AG04449 (cell line): Measurements from ENCODE around the gene FBN2.
"Not testable (repeated sequence)": the region's sequence is repeated elsewhere in the genome, so short reads cannot be mapped to it uniquely, and the experiment has no call there.

Experiments
- CTCF ChIA-PET: fragments of 350-600 bp; formaldehyde crosslinking; extraction: SDS; loops from one replicate; lab custom pipeline; 2021; ENCODE audit warnings: antibody characterized with exemption; lab: Yijun Ruan, JAX
- POLR2A ChIA-PET: fragments of 400-600, 350-600 bp; formaldehyde crosslinking; extraction: SDS; loops from one replicate; lab custom pipeline; 2020; ENCODE audit warnings: antibody characterized with exemption, inconsistent platforms; lab: Yijun Ruan, JAX
- DNase-seq: peaks from one replicate; pipeline ENCODE4 v3.0.0-alpha.2; 2010; ENCODE audit warnings: low read depth, low spot score
- H3K4me3 ChIP-seq: 2 replicates; pipeline ENCODE4 v1.5.1; 2011; ENCODE audit warnings: low read depth, mild to moderate bottlenecking, control low read depth, low read length
- TF ChIP-seq, protein P1 (sequence below): IDR thresholded peaks from one replicate; pipeline ENCODE4 v1.5.1; 2011; ENCODE audit warnings: mild to moderate bottlenecking, moderate library complexity, low read length, control low read depth, inconsistent platforms; ENCODE audit not compliant: insufficient read depth; ENCODE audit errors: missing control alignments

Gene FBN2

DNA sequence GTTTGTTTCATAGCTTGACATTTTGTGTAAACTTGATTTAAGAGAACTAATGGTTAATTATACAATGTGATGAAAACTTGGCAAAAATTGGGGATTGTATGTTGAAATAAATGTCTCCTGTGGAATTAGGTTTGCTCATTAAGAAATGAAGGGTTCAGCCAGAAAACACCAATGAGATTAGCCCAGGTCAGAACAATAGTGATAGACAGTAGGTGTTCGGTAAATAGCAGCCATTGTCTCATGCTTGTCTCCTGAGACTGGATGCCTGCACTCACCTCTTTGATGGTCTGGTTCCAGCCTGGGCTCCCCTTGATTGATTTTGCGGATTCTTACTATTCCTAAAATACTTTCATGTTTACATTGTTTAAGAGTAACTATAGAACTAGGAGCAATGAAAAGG lies 135.5 kb downstream of the FBN2 start:
- CTCF ChIA-PET = no interaction called here
- TF ChIP-seq, protein P1, sequence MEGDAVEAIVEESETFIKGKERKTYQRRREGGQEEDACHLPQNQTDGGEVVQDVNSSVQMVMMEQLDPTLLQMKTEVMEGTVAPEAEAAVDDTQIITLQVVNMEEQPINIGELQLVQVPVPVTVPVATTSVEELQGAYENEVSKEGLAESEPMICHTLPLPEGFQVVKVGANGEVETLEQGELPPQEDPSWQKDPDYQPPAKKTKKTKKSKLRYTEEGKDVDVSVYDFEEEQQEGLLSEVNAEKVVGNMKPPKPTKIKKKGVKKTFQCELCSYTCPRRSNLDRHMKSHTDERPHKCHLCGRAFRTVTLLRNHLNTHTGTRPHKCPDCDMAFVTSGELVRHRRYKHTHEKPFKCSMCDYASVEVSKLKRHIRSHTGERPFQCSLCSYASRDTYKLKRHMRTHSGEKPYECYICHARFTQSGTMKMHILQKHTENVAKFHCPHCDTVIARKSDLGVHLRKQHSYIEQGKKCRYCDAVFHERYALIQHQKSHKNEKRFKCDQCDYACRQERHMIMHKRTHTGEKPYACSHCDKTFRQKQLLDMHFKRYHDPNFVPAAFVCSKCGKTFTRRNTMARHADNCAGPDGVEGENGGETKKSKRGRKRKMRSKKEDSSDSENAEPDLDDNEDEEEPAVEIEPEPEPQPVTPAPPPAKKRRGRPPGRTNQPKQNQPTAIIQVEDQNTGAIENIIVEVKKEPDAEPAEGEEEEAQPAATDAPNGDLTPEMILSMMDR = no peak
- no peak for DNase-seq
- no peak overlapping the region for H3K4me3 ChIP-seq
- POLR2A ChIA-PET = no interaction called here

DNA sequence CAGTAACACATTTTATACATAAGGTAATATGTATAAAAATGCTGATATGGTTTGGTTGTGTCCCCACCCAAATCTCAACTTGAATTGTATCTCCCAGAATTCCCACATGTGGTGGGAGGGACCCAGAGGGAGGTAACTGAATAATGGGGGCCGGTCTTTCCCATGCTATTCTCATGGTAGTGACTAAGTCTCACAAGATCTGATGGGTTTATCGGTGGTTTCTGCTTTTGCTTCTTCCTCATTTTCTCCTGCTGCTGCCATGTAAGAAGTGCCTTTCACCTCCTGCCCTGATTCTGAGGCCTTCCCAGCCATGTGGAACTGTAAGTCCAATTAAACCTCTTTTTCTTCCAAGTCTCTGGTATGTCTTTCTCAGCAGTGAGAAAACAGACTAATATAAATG lies 137.3 kb downstream of the FBN2 start:
- CTCF ChIA-PET = interaction anchor here (1.3 kb wide), 1 partner anchor 11 kb away, joined by 4 read pairs; no protein-coding TSS in a partner anchor
- H3K4me3 ChIP-seq, POLR2A ChIA-PET, DNase-seq: not testable (repeated sequence)

DNA sequence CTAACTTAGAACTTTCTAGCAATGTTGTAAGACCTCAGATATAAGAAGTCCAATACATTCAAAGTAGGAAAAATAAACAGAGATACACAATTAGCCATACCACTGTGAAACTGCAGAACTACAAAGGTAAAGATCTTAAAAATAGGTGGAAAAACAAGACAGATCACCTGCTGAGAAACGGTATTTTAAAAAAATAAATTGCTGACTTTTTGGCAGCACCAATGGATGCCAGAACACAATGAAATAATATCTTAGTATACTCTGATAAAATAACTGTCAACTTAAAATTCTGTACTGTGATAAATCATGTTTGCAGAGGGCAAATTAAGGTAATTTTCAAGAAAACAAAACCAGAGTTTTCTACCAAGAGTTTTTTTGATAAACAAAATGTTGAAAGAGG lies 138.9 kb downstream of the FBN2 start:
- TF ChIP-seq, protein P1 = no peak
- DNase-seq = no peak
- ChIA-PET POLR2A (no interaction called here), CTCF (no interaction called here)
- H3K4me3 ChIP-seq = no peak overlapping the region

DNA sequence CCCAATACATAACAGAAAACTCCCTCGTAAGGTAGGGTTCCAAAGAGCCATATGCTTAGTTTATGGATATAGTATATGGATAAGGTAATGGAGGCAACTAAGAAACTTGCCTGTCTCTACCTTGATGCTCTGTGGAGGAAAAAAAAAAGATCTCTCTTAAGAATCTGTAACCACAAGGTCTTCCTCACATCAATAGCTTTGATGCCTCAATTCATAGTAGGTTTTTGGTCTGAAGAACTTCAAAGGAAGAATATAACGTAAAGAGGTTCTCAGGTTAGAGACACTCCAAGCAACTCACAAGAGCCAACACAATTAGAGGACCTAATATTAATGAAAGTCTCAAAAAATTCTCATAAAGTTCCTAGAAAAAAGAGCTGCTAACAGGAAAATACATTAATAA lies 140.2 kb downstream of the FBN2 start:
- CTCF ChIA-PET = no interaction called here
- DNase-seq = no peak
- POLR2A ChIA-PET = no interaction called here
- TF ChIP-seq, protein P1 = no peak
- no peak overlapping the region for H3K4me3 ChIP-seq

DNA sequence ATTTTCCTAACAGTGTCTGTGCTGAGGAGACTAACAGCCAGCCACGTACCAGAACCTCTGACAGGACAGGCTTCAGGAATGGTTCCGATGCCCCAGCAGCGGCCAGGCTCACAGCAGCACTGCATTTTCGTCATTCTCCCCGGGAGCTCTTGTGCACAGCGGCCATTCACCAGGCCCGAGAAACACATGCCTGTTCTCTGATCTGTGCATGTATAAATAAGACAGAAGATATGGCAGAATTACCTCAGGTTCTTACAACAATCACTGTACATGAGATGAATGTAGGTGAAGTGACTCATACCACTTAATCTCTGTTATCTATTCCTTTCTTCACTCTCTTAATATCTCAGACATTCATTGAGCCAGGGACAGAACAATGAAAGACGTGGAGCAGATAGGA lies 143.0 kb downstream of the FBN2 start:
- POLR2A ChIA-PET = no interaction called here
- no peak for DNase-seq
- TF ChIP-seq, protein P1 = no peak
- no peak overlapping the region for H3K4me3 ChIP-seq
- CTCF ChIA-PET = interaction anchor here (1.2 kb wide), 1 partner anchor 9 kb away, joined by 3 read pairs; no protein-coding TSS in a partner anchor

DNA sequence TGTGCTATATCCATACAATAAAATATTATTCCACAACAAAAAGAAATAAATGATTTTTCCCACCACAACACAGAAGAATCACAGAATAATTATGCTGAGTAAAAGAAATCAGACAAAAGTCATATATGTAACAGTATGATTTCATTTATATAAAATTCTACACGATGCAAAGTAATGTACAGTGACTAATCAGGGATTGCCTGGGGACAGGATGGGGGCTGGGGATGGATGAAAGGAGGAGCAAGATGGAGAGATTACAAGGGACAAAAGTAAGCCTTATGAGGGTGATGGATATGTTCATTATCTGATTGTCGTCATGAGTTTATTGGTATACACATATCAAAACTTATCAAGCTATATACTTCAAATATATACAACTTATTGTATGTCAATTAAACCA lies 154.0 kb downstream of the FBN2 start:
- TF ChIP-seq, protein P1 = no peak
- ChIA-PET POLR2A (no interaction called here), CTCF (no interaction called here)
- no peak overlapping the region for H3K4me3 ChIP-seq
- DNase-seq = no peak

DNA sequence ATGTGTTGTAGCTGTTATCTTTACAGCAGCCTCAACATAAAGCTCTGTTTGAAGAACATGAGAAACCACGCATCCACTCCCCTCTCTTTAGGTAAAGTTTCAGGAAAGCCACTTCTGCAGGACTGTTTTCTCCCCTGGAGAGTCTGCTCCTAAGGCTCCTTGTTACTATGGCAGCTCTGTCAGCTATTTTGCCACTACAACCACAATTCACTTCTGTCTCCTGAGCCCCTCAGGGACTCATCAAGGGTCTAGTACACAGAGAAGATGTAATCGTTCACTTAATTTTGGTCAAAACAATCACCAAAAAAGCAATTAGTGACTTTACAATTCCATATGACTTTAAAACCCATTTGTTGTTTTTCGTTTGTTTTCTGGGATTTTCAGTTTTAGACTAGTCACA lies 157.7 kb downstream of the FBN2 start:
- ChIA-PET POLR2A (no interaction called here), CTCF (no interaction called here)
- TF ChIP-seq, protein P1 = no peak
- H3K4me3 ChIP-seq = no peak overlapping the region
- DNase-seq = no peak
